ENCODE results near the gene UMPS.

DNA sequence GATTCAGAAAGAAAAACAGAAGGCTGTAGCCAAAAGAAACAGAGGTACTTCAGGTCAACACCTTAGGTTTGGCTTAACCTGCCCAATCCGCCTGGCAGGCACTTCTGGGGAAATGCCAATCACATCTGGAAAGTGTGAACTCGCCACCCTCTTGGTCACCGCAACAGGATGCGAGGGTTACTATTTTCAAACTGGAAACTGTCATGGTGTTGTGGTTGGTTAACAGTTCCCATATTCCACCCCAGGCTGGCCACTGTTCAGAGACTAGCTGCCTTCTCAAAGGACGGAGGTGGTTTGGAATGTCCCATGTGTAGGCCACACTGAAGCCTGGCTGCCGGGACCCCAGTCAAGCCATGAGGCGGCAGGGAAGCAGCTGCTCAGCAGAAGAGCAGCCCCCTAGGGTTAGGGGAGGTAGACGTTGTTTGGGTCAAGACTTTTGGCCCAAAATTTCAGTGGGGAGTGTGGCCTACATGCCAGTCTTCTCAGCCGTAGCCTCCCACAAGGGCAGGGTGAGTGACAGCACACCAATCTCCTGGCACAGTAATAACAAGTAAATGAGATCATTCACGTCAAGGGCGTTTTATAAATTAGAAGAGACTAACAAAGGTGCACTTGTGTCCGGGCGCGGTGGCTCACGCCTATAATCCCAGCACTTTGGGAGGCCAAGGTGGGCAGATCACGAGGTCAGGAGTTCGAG is 54.6 kb downstream of the UMPS start:
- TF ChIP-seq, protein P1, sequence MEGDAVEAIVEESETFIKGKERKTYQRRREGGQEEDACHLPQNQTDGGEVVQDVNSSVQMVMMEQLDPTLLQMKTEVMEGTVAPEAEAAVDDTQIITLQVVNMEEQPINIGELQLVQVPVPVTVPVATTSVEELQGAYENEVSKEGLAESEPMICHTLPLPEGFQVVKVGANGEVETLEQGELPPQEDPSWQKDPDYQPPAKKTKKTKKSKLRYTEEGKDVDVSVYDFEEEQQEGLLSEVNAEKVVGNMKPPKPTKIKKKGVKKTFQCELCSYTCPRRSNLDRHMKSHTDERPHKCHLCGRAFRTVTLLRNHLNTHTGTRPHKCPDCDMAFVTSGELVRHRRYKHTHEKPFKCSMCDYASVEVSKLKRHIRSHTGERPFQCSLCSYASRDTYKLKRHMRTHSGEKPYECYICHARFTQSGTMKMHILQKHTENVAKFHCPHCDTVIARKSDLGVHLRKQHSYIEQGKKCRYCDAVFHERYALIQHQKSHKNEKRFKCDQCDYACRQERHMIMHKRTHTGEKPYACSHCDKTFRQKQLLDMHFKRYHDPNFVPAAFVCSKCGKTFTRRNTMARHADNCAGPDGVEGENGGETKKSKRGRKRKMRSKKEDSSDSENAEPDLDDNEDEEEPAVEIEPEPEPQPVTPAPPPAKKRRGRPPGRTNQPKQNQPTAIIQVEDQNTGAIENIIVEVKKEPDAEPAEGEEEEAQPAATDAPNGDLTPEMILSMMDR (IDR thresholded peaks at IDR 0.05): no peak
- TF ChIP-seq POLR2A (IDR thresholded peaks at IDR 0.05): no peak
